Left lung (tissue), 10 donors: ENCODE results near the gene RNASE9. TPM values are rescaled to one million over a fixed set of nuclear protein-coding genes. Genes with fewer than 3 reads are reported as not detected.
A peak's percentile ranks its signal among the peaks of the same experiment; 100 is the strongest.
"Not testable (repeated sequence)": the region's sequence is repeated elsewhere in the genome, so short reads cannot be mapped to it uniquely, and the experiment has no call there.

Experiments
- ATAC-seq: fragments of 200-7000 bp; cut with Tn5 transposase; one replicate; pipeline ENCODE4 v1.9.1; 2020; ENCODE audit warnings: moderate library complexity
- DNase-seq, 4 donors: peaks; one replicate each; pipeline ENCODE4 v3.0.0-alpha.2; 2013 to 2020
- H3K27ac ChIP-seq, 2 donors: fragments of 200-600 bp; sonication (generic) in 1 of 2; one replicate each; pipeline versions ENCODE4 v1.5.0 to v1.8.0; 2020 to 2021
- H3K27me3 ChIP-seq, 2 donors: fragments of 200-600 bp; sonication (generic) in 1 of 2; one replicate each; pipeline versions ENCODE4 v1.5.0 to v1.8.0; 2020 to 2021
- H3K36me3 ChIP-seq, 2 donors: fragments of 200-600 bp; sonication (generic) in 1 of 2; one replicate each; pipeline versions ENCODE4 v1.5.0 to v1.8.0; 2020 to 2021
- H3K4me1 ChIP-seq, 2 donors: fragments of 200-600 bp; one replicate each; pipeline ENCODE4 v1.8.0; 2021
- H3K4me3 ChIP-seq, 2 donors: fragments of 200-600 bp; sonication (generic) in 1 of 2; one replicate each; pipeline versions ENCODE4 v1.5.0 to v1.8.0; 2020 to 2021; ENCODE audit warnings: mild to moderate bottlenecking in 1 of 2
- H3K9me3 ChIP-seq, 2 donors: fragments of 200-600 bp; sonication (generic) in 1 of 2; one replicate each; pipeline versions ENCODE4 v1.5.0 to v1.8.0; 2020 to 2021
- CTCF ChIP-seq, 2 donors: fragments of 200-600 bp; sonication (generic) in 1 of 2; IDR thresholded peaks; one replicate each; pipeline versions ENCODE4 v1.5.0 to v1.8.0; 2021; ENCODE audit warnings: antibody characterized with exemption in 2 of 2
- intact Hi-C, 2 donors: fragments of 100-400 bp; cut with DNase I; formaldehyde crosslinking; loops; one replicate each; pipeline versions ENCODE4 v1.11.2 to v1.14.2; 2022
- polyA plus RNA-seq, 6 donors: library from polyadenylated mRNA; unstranded; fragments of 120-200 nt; gene quantifications; one replicate each; pipeline ENCODE4 v1.2.1, GENCODE V29; 2013; ENCODE audit not compliant: insufficient read length in 6 of 6
- total RNA-seq, 2 donors: library from RNA; stranded (reverse); fragmentation: NEBNext Ultra II Directional; extraction: Animal tissue kit (Norgen Biotek cat#: 25700); gene quantifications; one replicate each; pipeline ENCODE4 v1.2.1, GENCODE V29; 2021
- donor health status: DM: no; HTN: yes; CAD: no.
- donor health status: DM: no; HTN: no; CAD: no.

The RNASE9 gene
- total and polyA plus RNA-seq, 8 donors: not detected

- TF ChIP-seq CTCF (IDR thresholded peaks at IDR 0.05): no peak
- no peaks in the 10 kb centered on the region for H3K4me1 ChIP-seq
- no peaks in the 10 kb centered on the region for H3K27me3 ChIP-seq
- H3K9me3 ChIP-seq: no peaks in the 10 kb centered on the region
- H3K4me3 ChIP-seq: no peak overlapping the region
- intact Hi-C loops: loop anchor here in 1 of 2 donors (10.0 kb wide), 3 partner anchors 67 to 277 kb away; partner anchors contain the start of gene TEP1
- no peaks in the 10 kb centered on the region for H3K36me3 ChIP-seq
- no peak overlapping the region for H3K27ac ChIP-seq
- ATAC-seq (no peak), DNase-seq (no peak)
Measured at GRCh38 chr14:20601522-20601921, 40.7 kb upstream of the RNASE9 start.

GRCh38 chr14:20597108-20597507 lies 36.3 kb upstream of the RNASE9 start:
- H3K36me3 ChIP-seq: no peaks in the 10 kb centered on the region
- H3K27ac ChIP-seq: no peak overlapping the region
- no peak overlapping the region for H3K4me3 ChIP-seq
- H3K4me1 ChIP-seq: no peaks in the 10 kb centered on the region
- no peaks in the 10 kb centered on the region for H3K9me3 ChIP-seq
- DNase-seq (no peak), ATAC-seq (peak; percentile 82)
- intact Hi-C loops: no loop called here
- H3K27me3 ChIP-seq: no peaks in the 10 kb centered on the region
- TF ChIP-seq CTCF (IDR thresholded peaks at IDR 0.05): no peak

GRCh38 chr14:20595726-20596125 lies 34.9 kb upstream of the RNASE9 start:
- ATAC-seq, H3K27ac ChIP-seq, H3K9me3 ChIP-seq, H3K4me1 ChIP-seq, H3K36me3 ChIP-seq, H3K27me3 ChIP-seq, intact Hi-C loops, H3K4me3 ChIP-seq, DNase-seq: not testable (repeated sequence)

GRCh38 chr14:20592574-20592973 lies 31.7 kb upstream of the RNASE9 start:
- Histone ChIP-seq H3K36me3 (no peaks in the 10 kb centered on the region), H3K27me3 (no peaks in the 10 kb centered on the region), H3K4me3 (no peak overlapping the region), H3K27ac (no peak overlapping the region), H3K9me3 (no peaks in the 10 kb centered on the region), H3K4me1 (no peaks in the 10 kb centered on the region)
- DNase-seq (no peak), ATAC-seq (no peak)
- no peak for TF ChIP-seq CTCF (IDR thresholded peaks at IDR 0.05)
- intact Hi-C loops: no loop called here

GRCh38 chr14:20591235-20591634 lies 30.4 kb upstream of the RNASE9 start, which contains the start of gene RNASE12:
RNASE12 (minus strand) TSS chr14:20591376; CDS start chr14:20590723, 653 bp downstream.
- Histone ChIP-seq H3K4me1 (no peaks in the 10 kb centered on the region), H3K4me3 (no peak within 1 kb of the TSS), H3K27ac (no peak within 1 kb of the TSS), H3K9me3 (no peaks in the 10 kb centered on the region), H3K27me3 (no peaks in the 10 kb centered on the region), H3K36me3 (no peaks in the 10 kb centered on the region)
- ATAC-seq (no peak), DNase-seq (no peak)
- intact Hi-C loops: no loop called here
- no peak for TF ChIP-seq CTCF (IDR thresholded peaks at IDR 0.05)

- intact Hi-C loops: no loop called here
- no peak within 1 kb of the TSS for H3K27ac ChIP-seq
- no peak for TF ChIP-seq CTCF (IDR thresholded peaks at IDR 0.05)
- H3K36me3 ChIP-seq: no peaks in the 10 kb centered on the region
- no peaks in the 10 kb centered on the region for H3K4me1 ChIP-seq
- no peak for ATAC-seq
- H3K4me3 ChIP-seq: no peak within 1 kb of the TSS
- H3K27me3 ChIP-seq: no peaks in the 10 kb centered on the region
- no peaks in the 10 kb centered on the region for H3K9me3 ChIP-seq
- no peak for DNase-seq
Measured at GRCh38 chr14:20587489-20588154, 26.8 kb upstream of the RNASE9 start, which contains the start of gene RNASE11. RNASE11 (minus strand) TSS chr14:20588001.
